HCT116 (cell line): ENCODE results near the gene ACOT7. TPM values are rescaled to one million over a fixed set of nuclear protein-coding genes. Genes with fewer than 3 reads are reported as not detected.

Experiments used
- ATAC-seq: fragments of 200-7000 bp; cut with Tn5 transposase; 2 replicates; pipeline ENCODE4 v1.9.1; 2020; ENCODE audit warnings: mild to moderate bottlenecking, moderate library complexity
- BruUV-seq: library from RNA; stranded (reverse); fragments of 400-500 nt; replicated peaks from 2 replicates; lab custom pipeline; 2021; lab: Mats Ljungman, UMichigan
- CTCF ChIA-PET: fragments of 300-600 bp; sonication (Branson Sonifier 250); formaldehyde crosslinking; loops from one replicate; lab custom pipeline; 2021; ENCODE audit warnings: antibody characterized with exemption; lab: Charles Lee
- POLR2A ChIA-PET: fragments of 300-600, 350-600 bp; sonication (Branson Sonifier 250); formaldehyde crosslinking; loops from one replicate; lab custom pipeline; 2021; ENCODE audit warnings: antibody characterized with exemption; lab: Charles Lee
- RAD21 ChIA-PET, 2 experiments: fragments of 300-600 bp; sonication (Branson Sonifier 250); formaldehyde crosslinking; loops; one replicate each; lab custom pipeline; 2023; ENCODE audit warnings: low total read pairs in 2 of 2; ENCODE audit not compliant: uncharacterized antibody in 2 of 2, unreplicated experiment in 2 of 2, low non-redundant PET in 1 of 2; lab: Charles Lee
- DNase-seq: peaks from one replicate; pipeline ENCODE4 v3.0.0-alpha.2; 2010; ENCODE audit warnings: low read depth, low spot score
- H2AFZ ChIP-seq: fragments of 200-600 bp; shearing (Covaris generic), sonication (generic); 2 replicates; pipeline ENCODE4 v1.6.1; 2017; ENCODE audit warnings: low read depth, mixed run types, mixed read lengths, antibody characterized with exemption, low read length; ENCODE audit not compliant: poor library complexity, severe bottlenecking
- H3K27ac ChIP-seq: 2 replicates; pipeline ENCODE4 v1.5.1; 2012; ENCODE audit warnings: low read depth, low read length
- H3K27me3 ChIP-seq: fragments of 200-600 bp; sonication (generic); 2 replicates; pipeline ENCODE4 v1.6.1; 2016; ENCODE audit warnings: mixed run types, low read length, mixed read lengths; ENCODE audit not compliant: insufficient read depth
- H3K36me3 ChIP-seq, 2 experiments: fragments of 200-500 bp in 1 of 2; fragments of 200-600 bp in 1 of 2; sonication (Bioruptor generic) in 1 of 2; sonication (generic) in 1 of 2; 2 replicates each; pipeline versions ENCODE4 v1.5.1 to v1.6.1; 2014 to 2016; ENCODE audit warnings: low read length in 2 of 2, inconsistent platforms in 1 of 2, mixed read lengths in 1 of 2, mixed run types in 1 of 2; ENCODE audit not compliant: insufficient read depth in 2 of 2, control insufficient read depth in 1 of 2
- H3K4me1 ChIP-seq, 2 experiments: fragments of 200-600 bp in 1 of 2; sonication (generic) in 1 of 2; 2 replicates each; pipeline versions ENCODE4 v1.5.1 to v1.6.1; 2012 to 2017; ENCODE audit warnings: low read length in 2 of 2, inconsistent platforms in 1 of 2, mild to moderate bottlenecking in 1 of 2, mixed read lengths in 1 of 2, mixed run types in 1 of 2, moderate library complexity in 1 of 2; ENCODE audit not compliant: insufficient read depth in 2 of 2, control insufficient read depth in 1 of 2
- H3K4me2 ChIP-seq: fragments of 200-600 bp; sonication (generic); 2 replicates; pipeline ENCODE4 v1.6.1; 2017; ENCODE audit warnings: mixed run types, low read length, mixed read lengths
- H3K4me3 ChIP-seq, 2 experiments: fragments of 200-600 bp in 1 of 2; sonication (generic) in 1 of 2; replicated peaks in 1 of 2; 2 replicates each; pipeline ENCODE4 v1.5.1; 2011 to 2016; ENCODE audit warnings: low read length in 2 of 2, control low read depth in 1 of 2, low read depth in 1 of 2, mild to moderate bottlenecking in 1 of 2, mixed read lengths in 1 of 2, mixed run types in 1 of 2
- H3K79me2 ChIP-seq: fragments of 200-600 bp; sonication (generic); 2 replicates; pipeline ENCODE4 v1.6.1; 2017; ENCODE audit warnings: mild to moderate bottlenecking, mixed run types, low read length, moderate library complexity, mixed read lengths; ENCODE audit not compliant: insufficient read depth
- H3K9ac ChIP-seq: fragments of 200-600 bp; sonication (generic); 2 replicates; pipeline ENCODE4 v1.6.1; 2016; ENCODE audit warnings: low read length, mixed read lengths
- H3K9me2 ChIP-seq: fragments of 200-600 bp; sonication (generic), shearing (Covaris generic); 2 replicates; pipeline ENCODE4 v1.6.1; 2017; ENCODE audit warnings: mixed run types, mild to moderate bottlenecking, moderate library complexity; ENCODE audit not compliant: insufficient read depth
- H3K9me3 ChIP-seq, 2 experiments: fragments of 200-500 bp in 1 of 2; fragments of 200-600 bp in 1 of 2; sonication (Bioruptor generic) in 1 of 2; sonication (generic) in 1 of 2; 2 replicates each; pipeline ENCODE4 v1.6.1; 2014 to 2017; ENCODE audit warnings: low read length in 2 of 2, mixed read lengths in 2 of 2, inconsistent platforms in 1 of 2, low read depth in 1 of 2, mild to moderate bottlenecking in 1 of 2, mixed run types in 1 of 2, moderate library complexity in 1 of 2; ENCODE audit not compliant: control insufficient read depth in 1 of 2, insufficient read depth in 1 of 2
- H4K20me1 ChIP-seq: fragments of 200-600 bp; sonication (generic), shearing (Covaris generic); 2 replicates; pipeline ENCODE4 v1.6.1; 2017; ENCODE audit warnings: mixed run types, mild to moderate bottlenecking, moderate library complexity; ENCODE audit not compliant: insufficient read depth
- ATF3 ChIP-seq: IDR thresholded peaks from 2 replicates; pipeline ENCODE4 v1.6.1; 2012
- CEBPB ChIP-seq: IDR thresholded peaks from 2 replicates; pipeline ENCODE4 v1.6.1; 2012; ENCODE audit warnings: low read depth
- CTCF ChIP-seq, 3 experiments: fragments of 200-600 bp in 1 of 3; sonication (generic) in 1 of 3; IDR thresholded peaks in 2 of 3; conservative IDR thresholded peaks in 1 of 3; 2 replicates each; pipeline ENCODE4 v1.5.1; 2012 to 2017; ENCODE audit warnings: low read depth in 2 of 3, low read length in 2 of 3, antibody characterized with exemption in 1 of 3, borderline replicate concordance in 1 of 3, control low read depth in 1 of 3, mild to moderate bottlenecking in 1 of 3, mixed read lengths in 1 of 3, mixed run types in 1 of 3, moderate library complexity in 1 of 3; ENCODE audit not compliant: insufficient read depth in 1 of 3
- EGR1 ChIP-seq: IDR thresholded peaks from 2 replicates; pipeline ENCODE4 v1.6.1; 2012; ENCODE audit warnings: low read depth
- ELF1 ChIP-seq: IDR thresholded peaks from 2 replicates; pipeline ENCODE4 v1.6.1; 2012; ENCODE audit warnings: low read depth, borderline replicate concordance
- EZH2 ChIP-seq: fragments of 200-600 bp; sonication (generic); IDR thresholded peaks from 2 replicates; pipeline ENCODE4 v1.6.1; 2017; ENCODE audit warnings: antibody characterized with exemption, mixed run types
- EZH2phosphoT487 ChIP-seq: fragments of 200-600 bp; IDR thresholded peaks from 2 replicates; pipeline ENCODE4 v1.6.1; 2018; ENCODE audit warnings: antibody characterized with exemption, borderline replicate concordance
- FOSL1 ChIP-seq: IDR thresholded peaks from 2 replicates; pipeline ENCODE4 v1.6.1; 2012; ENCODE audit warnings: low read depth
- JUND ChIP-seq: IDR thresholded peaks from 2 replicates; pipeline ENCODE4 v1.6.1; 2012
- MAX ChIP-seq: IDR thresholded peaks from 2 replicates; pipeline ENCODE4 v1.6.1; 2012
- SIN3A ChIP-seq: IDR thresholded peaks from 2 replicates; pipeline ENCODE4 v1.6.1; 2012; ENCODE audit warnings: low read depth
- TCF7L2 ChIP-seq: IDR thresholded peaks from 2 replicates; pipeline ENCODE4 v1.7.0; 2011; ENCODE audit warnings: borderline replicate concordance, inconsistent platforms; ENCODE audit not compliant: insufficient read depth, insufficient read length; ENCODE audit errors: extremely low read depth
- YY1 ChIP-seq: IDR thresholded peaks from 2 replicates; pipeline ENCODE4 v1.6.1; 2011; ENCODE audit warnings: low read length, low read depth, moderate library complexity, mild to moderate bottlenecking; ENCODE audit not compliant: insufficient replicate concordance; ENCODE audit errors: extremely low read depth
- ZBTB33 ChIP-seq: IDR thresholded peaks from 2 replicates; pipeline ENCODE4 v1.6.1; 2011; ENCODE audit warnings: mild to moderate bottlenecking, low read length, moderate library complexity; ENCODE audit not compliant: insufficient replicate concordance; ENCODE audit errors: extremely low read depth
- ZFX ChIP-seq: fragments of 450-650 bp; IDR thresholded peaks from 2 replicates; pipeline ENCODE4 v1.6.1; 2017
- ZNF274 ChIP-seq: fragments of 200-500 bp; sonication (Bioruptor generic); IDR thresholded peaks from 2 replicates; pipeline ENCODE4 v1.6.1; 2014; ENCODE audit warnings: mild to moderate bottlenecking, low read depth, low read length, inconsistent platforms
- intact Hi-C: fragments of 100-400 bp; cut with micrococcal nuclease; formaldehyde crosslinking; loops from 2 replicates; pipeline ENCODE4 v1.10.0; 2022
- total RNA-seq: library from RNA; stranded (reverse); gene quantifications from one replicate; pipeline ENCODE4 v1.2.1, GENCODE V29; 2021; ENCODE audit not compliant: unreplicated experiment

ACOT7 gene
- total RNA-seq, 1 experiment from 2014 or later, result 162 TPM

- TF ChIP-seq ATF3, result no peak
- TF ChIP-seq TCF7L2, result no peak
- TF ChIP-seq EZH2, result no peak
- no peak for TF ChIP-seq ZNF274
- TF ChIP-seq SIN3A, result no peak
- TF ChIP-seq CEBPB, result no peak
- no peak for TF ChIP-seq FOSL1
- no TSS peak for BruUV-seq
- no peak overlapping the region for H3K4me3 ChIP-seq
- DNase-seq (no peak), ATAC-seq (no peak)
- no peaks in the 10 kb centered on the region for H3K9me3 ChIP-seq
- no peak overlapping the region for H3K9ac ChIP-seq
- no peaks in the 10 kb centered on the region for H4K20me1 ChIP-seq
- H3K9me2 ChIP-seq, result no peaks in the 10 kb centered on the region
- no peak overlapping the region for H3K27ac ChIP-seq
- no peaks in the 10 kb centered on the region for H3K4me1 ChIP-seq
- intact Hi-C loops, result no loop called here
- no peak overlapping the region for H2AFZ ChIP-seq
- POLR2A ChIA-PET, result no interaction called here
- H3K36me3 ChIP-seq, result no peaks in the 10 kb centered on the region
- RAD21 ChIA-PET, result no interaction called here
- no peak overlapping the region for H3K4me2 ChIP-seq
- no peaks in the 10 kb centered on the region for H3K27me3 ChIP-seq
- no peaks in the 10 kb centered on the region for H3K79me2 ChIP-seq
- CTCF ChIA-PET, result no interaction called here
Observed at GRCh38 chr1:6271554-6271953, 122.0 kb downstream of the ACOT7 start.

GRCh38 chr1:6271006-6271405 is 122.6 kb downstream of the ACOT7 start:
- Histone ChIP-seq H3K4me2 (no peak overlapping the region), H2AFZ (no peak overlapping the region), H3K27me3 (no peaks in the 10 kb centered on the region), H3K9me3 (no peaks in the 10 kb centered on the region), H3K9ac (no peak overlapping the region), H3K36me3 (no peaks in the 10 kb centered on the region), H3K79me2 (no peaks in the 10 kb centered on the region), H3K4me1 (no peaks in the 10 kb centered on the region), H4K20me1 (no peaks in the 10 kb centered on the region), H3K4me3 (no peak overlapping the region), H3K9me2 (no peaks in the 10 kb centered on the region), H3K27ac (no peak overlapping the region)
- ChIA-PET RAD21 (no interaction called here), POLR2A (no interaction called here), CTCF (no interaction called here)
- intact Hi-C loops, result no loop called here
- BruUV-seq, result no TSS peak
- DNase-seq, result no peak
- ATAC-seq, result no peak
- TF ChIP-seq JUND (no peak), YY1 (no peak), ZBTB33 (no peak), ELF1 (no peak), FOSL1 (no peak), ATF3 (no peak), ZFX (no peak), EZH2phosphoT487 (no peak), MAX (no peak), EGR1 (no peak), ZNF274 (no peak), CEBPB (no peak), CTCF (IDR thresholded peaks at IDR 0.05 in 2 of 3, conservative IDR thresholded peaks at IDR 0.05 in 1 of 3; ENCODE audit: borderline replicate concordance in 1 of 3, insufficient read depth in 1 of 3, low read depth in 2 of 3, low read length in 2 of 3) (no peak), TCF7L2 (no peak)
